Transverse colon (tissue), 4 donors: Measurements from ENCODE around the gene TCHP.
"Not testable (repeated sequence)": the region's sequence is repeated elsewhere in the genome, so short reads cannot be mapped to it uniquely, and the experiment has no call there.

Experiments used
- EP300 ChIP-seq: sonication (generic); formaldehyde crosslinking; IDR thresholded peaks from one replicate; pipeline ENCODE4 v1.6.1; 2017; ENCODE audit warnings: antibody characterized with exemption, low read depth
- POLR2A ChIP-seq: fragments of 450-650 bp; IDR thresholded peaks from one replicate; pipeline ENCODE4 v1.6.1; 2016; ENCODE audit warnings: antibody characterized with exemption, mild to moderate bottlenecking, moderate library complexity
- POLR2AphosphoS5 ChIP-seq, 3 donors: sonication (generic); formaldehyde crosslinking; IDR thresholded peaks; one replicate each; pipeline ENCODE4 v1.6.1; 2016; ENCODE audit warnings: antibody characterized with exemption in 3 of 3
- TF ChIP-seq, protein P1 (sequence below), 5 experiments: fragments of 200-600 bp in 3 of 5; fragments of 450-650 bp in 2 of 5; sonication (generic) in 3 of 5; IDR thresholded peaks; 1 replicate in 2 of 5; 2 replicates in 3 of 5; pipeline ENCODE4 v1.5.1; 2016 to 2017; ENCODE audit warnings: antibody characterized with exemption in 5 of 5, inconsistent platforms in 3 of 5, mild to moderate bottlenecking in 2 of 5, moderate library complexity in 1 of 5

DNA sequence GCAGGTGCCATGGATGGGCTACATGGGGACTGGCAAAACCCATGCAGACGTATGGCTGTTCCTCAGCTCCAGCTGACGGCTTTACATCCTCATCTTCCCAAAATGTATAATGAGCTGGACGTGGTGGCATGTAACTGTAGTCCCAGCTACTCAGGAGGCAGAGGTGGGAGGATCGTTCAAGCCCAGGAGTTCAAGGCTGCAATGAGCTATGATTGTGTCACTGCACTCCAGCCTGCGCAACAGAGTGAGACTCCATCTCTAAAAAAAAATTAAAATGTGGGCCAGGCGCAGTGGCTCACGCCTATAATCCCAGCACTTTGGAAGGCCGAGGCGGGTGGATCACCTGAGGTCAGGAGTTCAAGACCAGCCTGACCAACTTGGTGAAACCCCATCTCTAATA is 37.6 kb upstream of the TCHP start:
- TF ChIP-seq, protein P1, sequence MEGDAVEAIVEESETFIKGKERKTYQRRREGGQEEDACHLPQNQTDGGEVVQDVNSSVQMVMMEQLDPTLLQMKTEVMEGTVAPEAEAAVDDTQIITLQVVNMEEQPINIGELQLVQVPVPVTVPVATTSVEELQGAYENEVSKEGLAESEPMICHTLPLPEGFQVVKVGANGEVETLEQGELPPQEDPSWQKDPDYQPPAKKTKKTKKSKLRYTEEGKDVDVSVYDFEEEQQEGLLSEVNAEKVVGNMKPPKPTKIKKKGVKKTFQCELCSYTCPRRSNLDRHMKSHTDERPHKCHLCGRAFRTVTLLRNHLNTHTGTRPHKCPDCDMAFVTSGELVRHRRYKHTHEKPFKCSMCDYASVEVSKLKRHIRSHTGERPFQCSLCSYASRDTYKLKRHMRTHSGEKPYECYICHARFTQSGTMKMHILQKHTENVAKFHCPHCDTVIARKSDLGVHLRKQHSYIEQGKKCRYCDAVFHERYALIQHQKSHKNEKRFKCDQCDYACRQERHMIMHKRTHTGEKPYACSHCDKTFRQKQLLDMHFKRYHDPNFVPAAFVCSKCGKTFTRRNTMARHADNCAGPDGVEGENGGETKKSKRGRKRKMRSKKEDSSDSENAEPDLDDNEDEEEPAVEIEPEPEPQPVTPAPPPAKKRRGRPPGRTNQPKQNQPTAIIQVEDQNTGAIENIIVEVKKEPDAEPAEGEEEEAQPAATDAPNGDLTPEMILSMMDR (IDR thresholded peaks at IDR 0.05), result not testable (repeated sequence)
- not testable (repeated sequence) for TF ChIP-seq POLR2AphosphoS5 (IDR thresholded peaks at IDR 0.05); POLR2A; EP300
